IPS DF 6.9 (cell line): Measurements from ENCODE around the gene FAM20C.

Experiments
- DNase-seq: peaks from one replicate; pipeline ENCODE4 v3.0.0-alpha.2; 2013; ENCODE audit warnings: low read depth, low spot score
- H3K27ac ChIP-seq: one replicate; pipeline ENCODE4 v1.5.1; 2013; ENCODE audit warnings: low read length, control low read depth
- H3K27me3 ChIP-seq: 2 replicates; pipeline ENCODE4 v1.6.1; 2013; ENCODE audit warnings: mild to moderate bottlenecking, low read length; ENCODE audit not compliant: control insufficient read depth, insufficient read depth
- H3K36me3 ChIP-seq: 2 replicates; pipeline ENCODE4 v1.6.1; 2013; ENCODE audit warnings: low read length; ENCODE audit not compliant: control insufficient read depth, insufficient read depth
- H3K4me1 ChIP-seq: 2 replicates; pipeline ENCODE4 v1.6.1; 2013; ENCODE audit warnings: low read length; ENCODE audit not compliant: control insufficient read depth, insufficient read depth
- H3K4me3 ChIP-seq: 2 replicates; pipeline ENCODE4 v1.5.1; 2013; ENCODE audit warnings: mild to moderate bottlenecking, low read length
- H3K9me3 ChIP-seq: 2 replicates; pipeline ENCODE4 v1.6.1; 2013; ENCODE audit warnings: low read length, inconsistent platforms; ENCODE audit not compliant: control insufficient read depth, insufficient read depth
- WGBS: extraction: QIAGEN DNeasy Blood & Tissue Kit; methylation state at CpG from one replicate; pipeline ENCODE4 v1.1.7; 2013; ENCODE audit warnings: mixed read lengths, missing lambda C conversion rate; ENCODE audit not compliant: insufficient read length, insufficient coverage; 5-methylcytosine and 5-hydroxymethylcytosine counted together

Gene FAM20C

GRCh38 chr7:274266-274665, 81.9 kb downstream of the FAM20C start:
- no peak overlapping the region for H3K27ac ChIP-seq
- no CpG with 5 or more reads among the region's 2 CpGs for WGBS
- peaks cover 4% of the 10 kb centered on the region; the same call in 1 of the 2 replicates for H3K9me3 ChIP-seq
- H3K36me3 ChIP-seq = no peaks in the 10 kb centered on the region
- no peaks in the 10 kb centered on the region for H3K27me3 ChIP-seq
- no peaks in the 10 kb centered on the region; the same call in 1 of the 2 replicates for H3K4me1 ChIP-seq
- no peak overlapping the region for H3K4me3 ChIP-seq
- DNase-seq = no peak

- Histone ChIP-seq H3K4me1 (no peaks in the 10 kb centered on the region), H3K36me3 (no peaks in the 10 kb centered on the region; the same call in 1 of the 2 replicates), H3K27me3 (no peaks in the 10 kb centered on the region), H3K27ac (no peak overlapping the region), H3K4me3 (no peak overlapping the region), H3K9me3 (peaks cover 4% of the 10 kb centered on the region; the same call in 1 of the 2 replicates)
- no peak for DNase-seq
- WGBS = no CpG with 5 or more reads among the region's 10 CpGs
Observed at GRCh38 chr7:276230-276835, 84.0 kb downstream of the FAM20C start.

- Histone ChIP-seq H3K27ac (no peak overlapping the region), H3K4me3 (no peak overlapping the region), H3K9me3 (peaks cover 4% of the 10 kb centered on the region; the same call in 1 of the 2 replicates), H3K4me1 (no peaks in the 10 kb centered on the region), H3K27me3 (no peaks in the 10 kb centered on the region), H3K36me3 (no peaks in the 10 kb centered on the region; the same call in 1 of the 2 replicates)
- DNase-seq = no peak
- no CpG with 5 or more reads among the region's 4 CpGs for WGBS
Observed at GRCh38 chr7:277228-277627, 84.9 kb downstream of the FAM20C start.

GRCh38 chr7:278081-278480, 85.7 kb downstream of the FAM20C start:
- no CpG with 5 or more reads among the region's 5 CpGs for WGBS
- no peaks in the 10 kb centered on the region; the same call in 1 of the 2 replicates for H3K36me3 ChIP-seq
- peaks cover 4% of the 10 kb centered on the region; the same call in 1 of the 2 replicates for H3K9me3 ChIP-seq
- no peak overlapping the region for H3K4me3 ChIP-seq
- DNase-seq = no peak
- no peaks in the 10 kb centered on the region for H3K27me3 ChIP-seq
- no peak overlapping the region for H3K27ac ChIP-seq
- H3K4me1 ChIP-seq = no peaks in the 10 kb centered on the region; the same call in 1 of the 2 replicates

GRCh38 chr7:279821-280220, 87.5 kb downstream of the FAM20C start:
- no CpG with 5 or more reads among the region's 10 CpGs for WGBS
- Histone ChIP-seq H3K36me3 (no peaks in the 10 kb centered on the region; the same call in 1 of the 2 replicates), H3K9me3 (peaks cover 4% of the 10 kb centered on the region; the same call in 1 of the 2 replicates), H3K27ac (no peak overlapping the region), H3K4me3 (no peak overlapping the region), H3K4me1 (no peaks in the 10 kb centered on the region; the same call in 1 of the 2 replicates), H3K27me3 (no peaks in the 10 kb centered on the region)
- DNase-seq = no peak

- no CpG with 5 or more reads among the region's 11 CpGs for WGBS
- no peak for DNase-seq
- H3K4me3 ChIP-seq = no peak overlapping the region
- H3K4me1 ChIP-seq = no peaks in the 10 kb centered on the region; the same call in 1 of the 2 replicates
- peaks cover 4% of the 10 kb centered on the region; the same call in 1 of the 2 replicates for H3K9me3 ChIP-seq
- no peaks in the 10 kb centered on the region; the same call in 1 of the 2 replicates for H3K36me3 ChIP-seq
- no peaks in the 10 kb centered on the region for H3K27me3 ChIP-seq
- no peak overlapping the region for H3K27ac ChIP-seq
Observed at GRCh38 chr7:280461-280860, 88.1 kb downstream of the FAM20C start.

GRCh38 chr7:281637-282036, 89.3 kb downstream of the FAM20C start:
- H3K4me3 ChIP-seq = no peak overlapping the region
- no CpG with 5 or more reads among the region's 8 CpGs for WGBS
- no peaks in the 10 kb centered on the region; the same call in 1 of the 2 replicates for H3K36me3 ChIP-seq
- no peak for DNase-seq
- no peak overlapping the region for H3K27ac ChIP-seq
- no peaks in the 10 kb centered on the region for H3K27me3 ChIP-seq
- no peaks in the 10 kb centered on the region; the same call in 1 of the 2 replicates for H3K4me1 ChIP-seq
- no peaks in the 10 kb centered on the region for H3K9me3 ChIP-seq

- H3K4me3 ChIP-seq = no peak overlapping the region
Observed at GRCh38 chr7:282621-283020, 90.2 kb downstream of the FAM20C start.

GRCh38 chr7:284762-285722, 92.7 kb downstream of the FAM20C start:
- no peaks in the 10 kb centered on the region; the same call in 1 of the 2 replicates for H3K36me3 ChIP-seq
- no peaks in the 10 kb centered on the region for H3K9me3 ChIP-seq
- DNase-seq = no peak
- no CpG with 5 or more reads among the region's 37 CpGs for WGBS
- no peak overlapping the region for H3K27ac ChIP-seq
- peaks cover 19% of the 10 kb centered on the region for H3K27me3 ChIP-seq
- no peak overlapping the region for H3K4me3 ChIP-seq
- H3K4me1 ChIP-seq = peaks cover under 1% of the 10 kb centered on the region; the same call in 1 of the 2 replicates

More at GRCh38 chr7:282621-283020, 90.2 kb downstream of the FAM20C start:
- H3K27me3 ChIP-seq = no peaks in the 10 kb centered on the region; the same call in 1 of the 2 replicates
- H3K36me3 ChIP-seq = no peaks in the 10 kb centered on the region; the same call in 1 of the 2 replicates
- no peaks in the 10 kb centered on the region for H3K9me3 ChIP-seq
- no peaks in the 10 kb centered on the region; the same call in 1 of the 2 replicates for H3K4me1 ChIP-seq
- WGBS = no CpG with 5 or more reads among the region's 25 CpGs
- H3K27ac ChIP-seq = no peak overlapping the region
- no peak for DNase-seq

GRCh38 chr7:285731-286130, 93.4 kb downstream of the FAM20C start:
- Histone ChIP-seq H3K27ac (no peak overlapping the region), H3K27me3 (peaks cover 26% of the 10 kb centered on the region), H3K4me1 (peaks cover 4% of the 10 kb centered on the region), H3K36me3 (no peaks in the 10 kb centered on the region; the same call in 1 of the 2 replicates), H3K4me3 (no peak overlapping the region), H3K9me3 (no peaks in the 10 kb centered on the region)
- WGBS = no CpG with 5 or more reads among the region's 16 CpGs
- DNase-seq = no peak
